ENCODE results near the gene SUSD5. TPM values are rescaled to one million over a fixed set of nuclear protein-coding genes. Genes with fewer than 3 reads are reported as not detected.

The SUSD5 gene
- total and polyA plus RNA-seq, 3 donors from 2014 or later = 4.9 to 7.7 (median 5.6) TPM

- TF ChIP-seq POLR2A (IDR thresholded peaks at IDR 0.05) = no peak
- TF ChIP-seq CTCF (IDR thresholded peaks at IDR 0.05) = no peak
- intact Hi-C loops (cut with DNase I; ENCODE audit: low total_unique reads) = no loop called here
- Histone ChIP-seq H3K36me3 (ENCODE audit: low read depth, missing control alignments) (no peaks in the 10 kb centered on the region), H3K27ac (no peak overlapping the region), H3K9me3 (no peaks in the 10 kb centered on the region), H3K27me3 (no peaks in the 10 kb centered on the region), H3K4me3 (no peak overlapping the region), H3K4me1 (no peaks in the 10 kb centered on the region)
- DNase-seq = no peak
- 89 to 94% methylated on average over 1 of the region's 1 CpG for WGBS, 2 donors
Observed at GRCh38 chr3:33179132-33179531, 39.5 kb downstream of the SUSD5 start.

GRCh38 chr3:33174711-33175414, 43.7 kb downstream of the SUSD5 start:
- 93 to 95% methylated on average over 18 to 19 of the region's 19 CpGs for WGBS, 2 donors
- H3K4me3 ChIP-seq = no peak overlapping the region
- no peaks in the 10 kb centered on the region for H3K27me3 ChIP-seq
- no peaks in the 10 kb centered on the region for H3K4me1 ChIP-seq
- no peak for DNase-seq
- no peaks in the 10 kb centered on the region for H3K36me3 ChIP-seq (ENCODE audit: low read depth, missing control alignments)
- H3K9me3 ChIP-seq = no peaks in the 10 kb centered on the region
- TF ChIP-seq CTCF (IDR thresholded peaks at IDR 0.05) = no peak
- intact Hi-C loops (cut with DNase I; ENCODE audit: low total_unique reads) = no loop called here
- H3K27ac ChIP-seq = no peak overlapping the region

- H3K27ac ChIP-seq = no peak overlapping the region
- H3K4me1 ChIP-seq = no peaks in the 10 kb centered on the region
- no peak for DNase-seq
- H3K36me3 ChIP-seq (ENCODE audit: low read depth, missing control alignments) = no peaks in the 10 kb centered on the region
- no peak overlapping the region for H3K4me3 ChIP-seq
- WGBS, 2 donors = 72 to 74% methylated on average over 4 of the region's 4 CpGs
- H3K27me3 ChIP-seq = no peaks in the 10 kb centered on the region
- intact Hi-C loops (cut with DNase I; ENCODE audit: low total_unique reads) = no loop called here
- no peak for TF ChIP-seq POLR2A (IDR thresholded peaks at IDR 0.05)
- TF ChIP-seq CTCF (IDR thresholded peaks at IDR 0.05) = no peak
- H3K9me3 ChIP-seq = no peaks in the 10 kb centered on the region
Observed at GRCh38 chr3:33174095-33174494, 44.5 kb downstream of the SUSD5 start.

GRCh38 chr3:33173672-33174071, 44.9 kb downstream of the SUSD5 start:
- Histone ChIP-seq H3K36me3 (ENCODE audit: low read depth, missing control alignments) (no peaks in the 10 kb centered on the region), H3K27me3 (no peaks in the 10 kb centered on the region), H3K4me3 (no peak overlapping the region), H3K4me1 (no peaks in the 10 kb centered on the region), H3K9me3 (no peaks in the 10 kb centered on the region), H3K27ac (no peak overlapping the region)
- WGBS, 2 donors = 61 to 80% methylated on average over 4 of the region's 4 CpGs
- intact Hi-C loops (cut with DNase I; ENCODE audit: low total_unique reads) = no loop called here
- DNase-seq = no peak
- TF ChIP-seq POLR2A (IDR thresholded peaks at IDR 0.05) (no peak), CTCF (IDR thresholded peaks at IDR 0.05) (no peak)

- intact Hi-C loops (cut with DNase I; ENCODE audit: low total_unique reads) = no loop called here
- TF ChIP-seq CTCF (IDR thresholded peaks at IDR 0.05) = no peak
- TF ChIP-seq POLR2A (IDR thresholded peaks at IDR 0.05) = no peak
- Histone ChIP-seq H3K27me3 (no peaks in the 10 kb centered on the region), H3K4me1 (no peaks in the 10 kb centered on the region), H3K9me3 (no peaks in the 10 kb centered on the region), H3K4me3 (no peak overlapping the region), H3K27ac (no peak overlapping the region), H3K36me3 (ENCODE audit: low read depth, missing control alignments) (no peaks in the 10 kb centered on the region)
- 17 to 21% methylated on average over 2 of the region's 2 CpGs for whole genome bisulfite sequencing, 2 donors
- no peak for DNase-seq
Observed at GRCh38 chr3:33173103-33173502, 45.5 kb downstream of the SUSD5 start.
